ENCODE results near the gene ACP2. TPM values are rescaled to one million over a fixed set of nuclear protein-coding genes. Genes with fewer than 3 reads are reported as not detected.

Gene ACP2
- total and polyA plus RNA-seq, 3 donors from 2014 or later = 40.3 to 63.7 (median 61.3) TPM

DNA sequence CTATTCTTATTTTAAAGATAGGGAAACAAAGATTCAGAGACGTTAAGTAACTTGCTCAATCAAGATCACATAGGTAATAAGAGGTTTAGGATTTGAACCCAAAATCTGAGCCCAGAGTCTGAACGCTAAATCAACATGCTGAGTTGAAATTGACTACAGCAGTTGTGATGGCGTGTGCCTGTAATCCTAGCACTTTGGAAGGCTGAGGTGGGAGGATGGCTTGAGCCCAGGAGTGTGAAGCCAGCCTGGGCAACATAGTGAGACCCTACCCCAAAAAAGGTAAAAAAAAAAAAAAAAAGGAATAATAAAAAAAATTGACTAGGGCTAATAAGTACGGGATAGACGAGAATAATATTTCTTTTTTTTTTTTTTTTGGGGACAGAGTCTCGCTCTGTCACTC is 7.8 kb upstream of the ACP2 start:
- intact Hi-C loops (cut with DNase I; ENCODE audit: low total_unique reads) = no loop called here
- H3K36me3 ChIP-seq (ENCODE audit: low read depth, missing control alignments) = no peaks in the 10 kb centered on the region
- 89 to 93% methylated on average over 6 of the region's 6 CpGs for WGBS, 2 donors
- H3K27ac ChIP-seq = no peak overlapping the region
- no peak for DNase-seq
- peaks cover 45% of the 10 kb centered on the region for H3K4me1 ChIP-seq
- H3K4me3 ChIP-seq = no peak overlapping the region
- no peak for TF ChIP-seq POLR2A (IDR thresholded peaks at IDR 0.05)
- TF ChIP-seq, protein P1, sequence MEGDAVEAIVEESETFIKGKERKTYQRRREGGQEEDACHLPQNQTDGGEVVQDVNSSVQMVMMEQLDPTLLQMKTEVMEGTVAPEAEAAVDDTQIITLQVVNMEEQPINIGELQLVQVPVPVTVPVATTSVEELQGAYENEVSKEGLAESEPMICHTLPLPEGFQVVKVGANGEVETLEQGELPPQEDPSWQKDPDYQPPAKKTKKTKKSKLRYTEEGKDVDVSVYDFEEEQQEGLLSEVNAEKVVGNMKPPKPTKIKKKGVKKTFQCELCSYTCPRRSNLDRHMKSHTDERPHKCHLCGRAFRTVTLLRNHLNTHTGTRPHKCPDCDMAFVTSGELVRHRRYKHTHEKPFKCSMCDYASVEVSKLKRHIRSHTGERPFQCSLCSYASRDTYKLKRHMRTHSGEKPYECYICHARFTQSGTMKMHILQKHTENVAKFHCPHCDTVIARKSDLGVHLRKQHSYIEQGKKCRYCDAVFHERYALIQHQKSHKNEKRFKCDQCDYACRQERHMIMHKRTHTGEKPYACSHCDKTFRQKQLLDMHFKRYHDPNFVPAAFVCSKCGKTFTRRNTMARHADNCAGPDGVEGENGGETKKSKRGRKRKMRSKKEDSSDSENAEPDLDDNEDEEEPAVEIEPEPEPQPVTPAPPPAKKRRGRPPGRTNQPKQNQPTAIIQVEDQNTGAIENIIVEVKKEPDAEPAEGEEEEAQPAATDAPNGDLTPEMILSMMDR (IDR thresholded peaks at IDR 0.05) = no peak
- no peaks in the 10 kb centered on the region for H3K9me3 ChIP-seq
- no peaks in the 10 kb centered on the region for H3K27me3 ChIP-seq

DNA sequence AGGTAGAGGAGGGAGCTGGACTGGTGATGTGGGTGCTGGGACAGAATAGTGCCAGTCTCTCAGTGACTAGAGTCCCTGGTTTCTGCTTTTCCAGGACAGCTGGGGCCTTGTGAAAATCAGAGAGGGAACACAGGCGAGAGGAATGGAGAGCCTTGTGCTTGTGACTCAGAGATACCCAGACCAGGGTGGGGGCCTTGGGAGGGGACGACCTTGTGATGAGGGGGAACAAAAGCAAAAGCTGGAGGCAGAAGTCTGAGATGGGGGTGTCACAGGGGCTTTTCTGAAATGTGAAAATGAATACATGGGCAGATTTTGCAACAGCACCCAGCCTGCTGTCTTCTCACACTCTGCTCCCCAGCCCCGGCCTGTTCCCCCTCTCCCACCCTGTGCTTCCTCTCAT is 5.8 kb upstream of the ACP2 start:
- no peaks in the 10 kb centered on the region for H3K36me3 ChIP-seq (ENCODE audit: low read depth, missing control alignments)
- H3K4me3 ChIP-seq = no peak overlapping the region
- peak; percentile 31 for DNase-seq
- intact Hi-C loops (cut with DNase I; ENCODE audit: low total_unique reads) = no loop called here
- no peaks in the 10 kb centered on the region for H3K9me3 ChIP-seq
- peak overlapping the region; percentile 18 to 43 for H3K27ac ChIP-seq
- no peaks in the 10 kb centered on the region for H3K27me3 ChIP-seq
- 38 to 47% methylated on average over 3 of the region's 3 CpGs for WGBS, 2 donors
- TF ChIP-seq, protein P1 (IDR thresholded peaks at IDR 0.05) = no peak
- no peak for TF ChIP-seq POLR2A (IDR thresholded peaks at IDR 0.05)
- peaks cover 40% of the 10 kb centered on the region for H3K4me1 ChIP-seq

GRCh38 chr11:47253660-47254059 is 5.0 kb upstream of the ACP2 start:
- Histone ChIP-seq H3K27ac (peak overlapping the region in 1 of 2 donors; percentile 43), H3K4me1 (peaks cover 36% of the 10 kb centered on the region), H3K36me3 (ENCODE audit: low read depth, missing control alignments) (no peaks in the 10 kb centered on the region), H3K9me3 (no peaks in the 10 kb centered on the region), H3K4me3 (no peak overlapping the region), H3K27me3 (no peaks in the 10 kb centered on the region)
- TF ChIP-seq, protein P1 (IDR thresholded peaks at IDR 0.05) = no peak
- no peak for TF ChIP-seq POLR2A (IDR thresholded peaks at IDR 0.05)
- intact Hi-C loops (cut with DNase I; ENCODE audit: low total_unique reads) = no loop called here
- WGBS, 2 donors = 86 to 93% methylated on average over 2 of the region's 2 CpGs
- no peak for DNase-seq

DNA sequence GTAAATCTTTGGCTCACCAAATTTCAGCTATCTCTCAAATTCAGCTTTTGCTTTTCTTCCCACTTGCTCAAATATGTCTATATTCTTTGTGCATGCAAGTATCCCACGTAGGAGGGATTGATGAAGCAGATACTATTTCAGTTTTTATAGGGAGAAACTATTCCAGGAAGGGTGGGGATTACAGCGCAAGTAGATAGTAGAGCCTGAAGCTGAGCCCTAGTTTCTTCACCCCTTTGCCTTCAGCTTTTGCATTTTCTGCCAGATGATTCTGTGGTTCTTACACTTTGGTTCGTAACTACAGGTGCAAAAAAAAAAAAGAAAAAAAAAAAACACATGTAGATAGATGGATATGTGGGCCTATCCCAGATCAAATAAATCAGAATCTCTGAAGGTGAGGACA is 3.1 kb upstream of the ACP2 start:
- Histone ChIP-seq H3K9me3 (no peaks in the 10 kb centered on the region), H3K27ac (no peak overlapping the region), H3K27me3 (no peaks in the 10 kb centered on the region), H3K36me3 (ENCODE audit: low read depth, missing control alignments) (no peaks in the 10 kb centered on the region), H3K4me1 (peaks cover 33% of the 10 kb centered on the region), H3K4me3 (no peak overlapping the region)
- no peak for DNase-seq
- intact Hi-C loops (cut with DNase I; ENCODE audit: low total_unique reads) = no loop called here
- 85 to 88% methylated on average over 3 of the region's 3 CpGs for WGBS, 2 donors
- TF ChIP-seq POLR2A (IDR thresholded peaks at IDR 0.05) = no peak
- TF ChIP-seq, protein P1 (IDR thresholded peaks at IDR 0.05) = no peak

- intact Hi-C loops (cut with DNase I; ENCODE audit: low total_unique reads) = no loop called here
- TF ChIP-seq, protein P1 (IDR thresholded peaks at IDR 0.05) = no peak
- no peak for TF ChIP-seq POLR2A (IDR thresholded peaks at IDR 0.05)
- H3K27ac ChIP-seq = peak overlapping the region; percentile 79 to 86
- no peaks in the 10 kb centered on the region for H3K9me3 ChIP-seq
- peak overlapping the region; percentile 63 to 84 for H3K4me3 ChIP-seq
- H3K36me3 ChIP-seq (ENCODE audit: low read depth, missing control alignments) = no peaks in the 10 kb centered on the region
- 32% methylated on average over 3 of the region's 3 CpGs for WGBS, 2 donors
- no peak for DNase-seq
- H3K27me3 ChIP-seq = no peaks in the 10 kb centered on the region
- H3K4me1 ChIP-seq = peaks cover 17% of the 10 kb centered on the region
Measured at GRCh38 chr11:47249378-47249715, 733 bp upstream of the ACP2 start.

Measured in testis (tissue), 3 donors.